GM10266 (cell line): Measurements from ENCODE around the gene LPXN.

Source experiments
- DNase-seq: peaks from one replicate; pipeline ENCODE4 v3.0.0; 2012; ENCODE audit errors: extremely low spot score
- TF ChIP-seq, protein P1 (sequence below): IDR thresholded peaks from 2 replicates; pipeline ENCODE4 v1.5.1; 2012; ENCODE audit warnings: mild to moderate bottlenecking, low read depth; ENCODE audit not compliant: control insufficient read depth, insufficient read depth; ENCODE audit errors: missing control alignments

Gene LPXN

GRCh38 chr11:58613228-58613627 is 37.6 kb upstream of the LPXN start:
- TF ChIP-seq, protein P1, sequence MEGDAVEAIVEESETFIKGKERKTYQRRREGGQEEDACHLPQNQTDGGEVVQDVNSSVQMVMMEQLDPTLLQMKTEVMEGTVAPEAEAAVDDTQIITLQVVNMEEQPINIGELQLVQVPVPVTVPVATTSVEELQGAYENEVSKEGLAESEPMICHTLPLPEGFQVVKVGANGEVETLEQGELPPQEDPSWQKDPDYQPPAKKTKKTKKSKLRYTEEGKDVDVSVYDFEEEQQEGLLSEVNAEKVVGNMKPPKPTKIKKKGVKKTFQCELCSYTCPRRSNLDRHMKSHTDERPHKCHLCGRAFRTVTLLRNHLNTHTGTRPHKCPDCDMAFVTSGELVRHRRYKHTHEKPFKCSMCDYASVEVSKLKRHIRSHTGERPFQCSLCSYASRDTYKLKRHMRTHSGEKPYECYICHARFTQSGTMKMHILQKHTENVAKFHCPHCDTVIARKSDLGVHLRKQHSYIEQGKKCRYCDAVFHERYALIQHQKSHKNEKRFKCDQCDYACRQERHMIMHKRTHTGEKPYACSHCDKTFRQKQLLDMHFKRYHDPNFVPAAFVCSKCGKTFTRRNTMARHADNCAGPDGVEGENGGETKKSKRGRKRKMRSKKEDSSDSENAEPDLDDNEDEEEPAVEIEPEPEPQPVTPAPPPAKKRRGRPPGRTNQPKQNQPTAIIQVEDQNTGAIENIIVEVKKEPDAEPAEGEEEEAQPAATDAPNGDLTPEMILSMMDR = no peak
- no peak for DNase-seq

GRCh38 chr11:58609723-58610122 is 34.1 kb upstream of the LPXN start:
- DNase-seq = no peak
- TF ChIP-seq, protein P1 = no peak

GRCh38 chr11:58608331-58608730 is 32.7 kb upstream of the LPXN start:
- TF ChIP-seq, protein P1 = no peak
- no peak for DNase-seq

- DNase-seq = no peak
- TF ChIP-seq, protein P1 = no peak
Measured at GRCh38 chr11:58606930-58607714, 31.5 kb upstream of the LPXN start.

DNA sequence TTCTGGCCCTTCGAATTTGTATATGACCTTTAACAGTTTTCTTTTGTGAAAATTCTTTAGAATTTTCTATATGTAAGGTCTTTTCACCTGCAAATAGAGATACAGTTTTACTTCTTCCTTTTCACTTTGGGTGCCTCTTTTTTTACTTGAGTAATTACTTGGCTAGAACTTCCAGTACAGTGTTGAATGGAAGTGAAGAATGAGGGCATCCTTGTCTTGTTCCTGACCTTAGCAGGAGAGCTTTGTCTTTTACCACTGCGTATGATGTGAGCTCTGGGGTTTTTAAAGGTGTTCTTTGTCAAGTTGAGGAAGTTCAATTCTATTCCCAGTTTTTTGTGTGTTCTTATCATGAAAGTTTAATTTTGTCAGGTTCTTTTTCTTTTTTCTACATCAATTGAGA is 24.9 kb upstream of the LPXN start:
- TF ChIP-seq, protein P1 = no peak
- no peak for DNase-seq

GRCh38 chr11:58597486-58598144 is 22.0 kb upstream of the LPXN start:
- TF ChIP-seq, protein P1 = no peak
- DNase-seq = no peak

DNA sequence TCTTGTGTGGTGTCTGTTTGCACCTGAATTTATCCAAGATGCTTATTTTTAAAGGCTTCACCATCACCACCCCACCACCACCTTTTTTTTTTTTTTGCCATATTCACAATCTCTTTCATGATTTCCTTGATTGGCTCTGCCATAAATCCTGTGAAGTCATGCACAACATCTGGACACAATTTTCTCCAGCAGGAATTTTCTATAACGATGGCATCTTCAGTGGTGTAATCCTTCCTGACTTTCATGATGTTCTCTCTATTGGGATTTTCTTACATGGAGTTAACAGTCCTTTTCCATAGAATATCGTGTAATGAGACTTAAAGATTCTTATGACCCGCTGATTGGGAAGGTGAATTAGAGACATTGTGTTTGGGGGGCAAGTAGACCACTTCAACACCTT is 21.0 kb upstream of the LPXN start:
- no peak for DNase-seq
- TF ChIP-seq, protein P1 = no peak
